ENCODE measurements around the gene CUBN.

DNA sequence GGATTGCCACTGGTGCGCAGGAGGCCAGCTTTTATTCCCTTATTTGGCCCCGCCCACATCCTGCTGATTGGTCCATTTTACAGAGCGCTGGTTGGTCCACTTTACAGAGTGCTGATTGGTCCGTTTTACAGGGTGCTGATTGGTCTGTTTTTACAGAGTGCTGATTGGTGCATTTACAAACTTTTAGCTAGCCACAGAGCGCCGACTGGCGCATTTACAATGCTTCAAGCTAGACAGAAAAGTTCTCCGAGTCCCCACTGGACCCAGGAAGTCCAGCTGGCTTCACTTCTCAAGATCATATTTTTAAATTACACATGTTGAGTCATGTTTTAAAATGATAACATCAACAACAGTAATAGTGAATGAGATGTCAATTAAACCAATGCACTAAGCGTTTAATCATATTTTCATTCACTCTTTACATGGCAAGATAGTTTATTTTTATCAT, 128.3 kb downstream of the CUBN start:
- TF ChIP-seq SUZ12 (IDR thresholded peaks at IDR 0.05; ENCODE audit: extremely low read depth, insufficient read depth, insufficient read length) (no peak), ZNF274 (IDR thresholded peaks at IDR 0.05; ENCODE audit: low read depth, low read length) (no peak), YY1 (IDR thresholded peaks at IDR 0.05; ENCODE audit: insufficient read depth, insufficient read length) (no peak)

Data from NT2/D1 (cell line).